Melanocyte of skin (primary cell): ENCODE measurements around the gene SLC17A9. TPM values are rescaled to one million over a fixed set of nuclear protein-coding genes. Genes with fewer than 3 reads are reported as not detected.

ENCODE experiments used
- total RNA-seq, 2 donors: library from RNA; depleted of rRNA; stranded (reverse); fragments of >200 nt; gene quantifications; 2 replicates each; pipeline ENCODE4 v1.2.3, GENCODE V29; 2012

Gene SLC17A9, protein sequence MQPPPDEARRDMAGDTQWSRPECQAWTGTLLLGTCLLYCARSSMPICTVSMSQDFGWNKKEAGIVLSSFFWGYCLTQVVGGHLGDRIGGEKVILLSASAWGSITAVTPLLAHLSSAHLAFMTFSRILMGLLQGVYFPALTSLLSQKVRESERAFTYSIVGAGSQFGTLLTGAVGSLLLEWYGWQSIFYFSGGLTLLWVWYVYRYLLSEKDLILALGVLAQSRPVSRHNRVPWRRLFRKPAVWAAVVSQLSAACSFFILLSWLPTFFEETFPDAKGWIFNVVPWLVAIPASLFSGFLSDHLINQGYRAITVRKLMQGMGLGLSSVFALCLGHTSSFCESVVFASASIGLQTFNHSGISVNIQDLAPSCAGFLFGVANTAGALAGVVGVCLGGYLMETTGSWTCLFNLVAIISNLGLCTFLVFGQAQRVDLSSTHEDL
- total RNA-seq, result 1 to 10 TPM; 1.7 to 5.3 TPM

GRCh38 chr20:62952373-62952967 lies at the start of gene SLC17A9:
Gene SLC17A9 (plus strand): TSS chr20:62952709. CDS start chr20:62952831, 122 bp downstream.

DNA sequence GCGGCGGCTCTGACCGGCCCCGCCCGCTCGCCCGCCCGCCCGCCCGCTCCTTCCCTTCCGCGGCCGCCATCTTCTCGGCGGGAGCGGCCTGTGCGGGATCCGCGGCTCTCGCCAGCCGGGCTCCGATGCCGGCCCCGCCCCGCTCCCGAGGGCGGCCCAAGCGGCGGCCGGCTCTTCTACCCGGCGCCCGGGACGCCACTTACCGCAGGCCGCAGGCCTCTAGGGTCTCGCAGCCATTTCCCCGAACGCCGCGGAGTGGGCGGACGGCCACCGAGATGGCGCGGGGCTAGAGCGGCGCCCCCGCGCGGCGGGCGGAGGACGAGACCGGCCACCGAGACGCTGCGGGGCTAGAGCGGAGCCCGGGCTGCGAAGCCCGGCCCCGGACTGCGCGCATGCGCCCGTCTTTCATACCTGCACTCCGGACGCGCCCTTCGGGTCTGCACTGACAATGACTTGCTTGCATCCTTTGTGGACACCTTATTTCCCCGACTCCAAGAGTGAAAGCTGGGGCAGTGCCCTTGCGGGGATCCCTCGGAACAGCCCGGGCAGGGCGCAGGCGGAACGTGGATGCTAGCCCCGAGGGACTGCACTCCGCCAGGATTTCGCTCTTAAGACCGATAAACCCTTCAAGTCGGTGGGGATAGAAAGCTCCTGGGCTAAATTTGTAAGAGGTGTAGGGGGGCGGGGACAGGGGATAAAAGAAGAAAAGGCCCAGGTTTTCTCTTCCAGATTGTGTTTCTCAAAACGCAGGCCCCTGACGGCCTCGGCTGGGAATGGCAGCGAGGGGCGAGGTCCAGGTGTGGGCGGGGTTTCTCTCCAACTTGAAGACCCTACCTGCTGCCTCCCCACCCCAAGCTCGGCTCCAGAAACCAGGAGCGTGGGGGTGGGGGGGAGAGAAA lies 26.0 kb upstream of the SLC17A9 start, which contains the start of gene DIDO1:
Gene DIDO1, minus strand, starts transcription at position 277 of the 899 bp plus-strand sequence.

DNA sequence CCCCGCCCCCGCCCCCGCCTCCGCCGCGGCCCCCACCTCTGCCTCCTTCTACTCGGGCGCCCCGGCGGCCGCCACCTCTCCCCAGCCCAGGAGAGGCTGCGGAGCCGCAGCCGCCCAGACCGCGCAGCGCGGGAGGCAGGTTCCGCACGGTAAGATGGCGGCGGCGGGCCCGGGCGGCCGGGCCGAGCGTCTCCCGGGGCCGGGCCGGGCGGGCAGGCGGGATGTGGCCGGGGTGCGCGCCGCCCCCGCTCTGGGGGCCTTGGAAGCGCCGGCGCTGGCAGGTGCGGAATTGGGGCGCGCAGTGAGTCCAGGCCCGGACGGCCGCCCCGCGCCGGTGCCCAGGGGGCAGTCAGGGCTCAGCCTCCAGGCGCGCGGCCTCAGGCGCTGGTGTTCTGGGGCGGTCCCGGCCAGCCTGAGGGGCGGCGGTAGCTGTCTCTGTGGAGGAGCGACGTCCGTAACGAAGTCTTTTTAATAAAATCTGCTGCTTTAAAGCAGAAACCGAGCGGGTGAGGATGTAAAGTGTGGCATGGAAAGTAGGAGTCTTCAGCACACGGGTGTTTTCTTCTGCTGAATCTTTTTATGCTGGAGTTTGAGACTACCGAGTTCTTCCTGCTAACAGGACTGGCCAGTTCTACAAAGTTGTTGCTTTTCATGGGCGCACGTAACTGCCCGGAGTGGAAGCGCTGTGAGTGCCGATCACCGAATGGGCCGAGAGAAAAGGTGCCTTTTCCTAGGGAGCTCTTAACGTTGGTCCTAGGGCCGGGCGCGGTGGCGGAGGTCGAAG lies 14.2 kb upstream of the SLC17A9 start, which contains the start of gene GID8:
Gene GID8, plus strand, starts transcription at position 43 of the 784 bp plus-strand sequence. CDS start 3,356 bp downstream, outside the sequence.

GRCh38 chr20:63006540-63007359 lies 54.2 kb downstream of the SLC17A9 start, which contains the start of gene BHLHE23:
Gene BHLHE23 (minus strand): TSS chr20:63006964. CDS start chr20:63006774, 190 bp downstream.

Other genes with a start within 250 kb of the SLC17A9 start
- gene NTSR1, start 243.9 kb upstream of the SLC17A9 start, total RNA-seq, result under 1 TPM; under 0.01 TPM
- gene MRGBP, start 156.2 kb upstream of the SLC17A9 start, total RNA-seq, result 10 to 100 TPM; 12.7 to 17.6 TPM
- 10 to 100 TPM; 46.5 to 62.6 TPM for gene OGFR, start 147.9 kb upstream of the SLC17A9 start, total RNA-seq
- 1 to 10 TPM in 1 of 2 donors, under 1 TPM in 1; 0.69 to 4.7 TPM for gene COL9A3, start 135.7 kb upstream of the SLC17A9 start, total RNA-seq
- gene TCFL5, start 90.9 kb upstream of the SLC17A9 start, total RNA-seq, result 10 to 100 TPM; 23.0 to 25.8 TPM
- gene DIDO1, start 26.2 kb upstream of the SLC17A9 start, total RNA-seq, result 10 to 100 TPM; 36.5 to 36.6 TPM
- gene GID8, start 14.6 kb upstream of the SLC17A9 start, total RNA-seq, result 10 to 100 TPM; 16.2 to 20.3 TPM
- not detected for gene BHLHE23, start 54.3 kb downstream of the SLC17A9 start, total RNA-seq